ENCODE data around the gene ZNF185.

ZNF185 gene

GRCh38 chrX:152946681-152947080, 48.8 kb downstream of the ZNF185 start:
- no peaks in the 10 kb centered on the region for H3K4me1 Mint-ChIP-seq

More at GRCh38 chrX:152946681-152947080, 48.8 kb downstream of the ZNF185 start:
- no peak for ATAC-seq
- H3K36me3 Mint-ChIP-seq, result peaks cover 11% of the 10 kb centered on the region
- no peaks in the 10 kb centered on the region for H3K27me3 Mint-ChIP-seq
- no peak overlapping the region for H3K4me3 Mint-ChIP-seq
- H3K9me3 Mint-ChIP-seq, result no peaks in the 10 kb centered on the region
- no peak overlapping the region for H3K27ac Mint-ChIP-seq
